Thoracic aorta (tissue), 2 donors: ENCODE measurements around the gene MCFD2. TPM values are rescaled to one million over a fixed set of nuclear protein-coding genes. Genes with fewer than 3 reads are reported as not detected.

Experiments used
- ATAC-seq: fragments of 150-250 bp; one replicate; pipeline ENCODE4 v1.8.0; 2017; ENCODE audit warnings: low read depth; ENCODE audit not compliant: insufficient number of reproducible peaks, low FRiP score
- DNase-seq: peaks from one replicate; pipeline ENCODE4 v3.0.0-alpha.2; 2020; ENCODE audit warnings: low spot score
- H3K27ac ChIP-seq, 2 donors: fragments of 200-600 bp; sonication (generic); 1 replicate in 1 of 2; 2 replicates in 1 of 2; pipeline ENCODE4 v1.5.1; 2016; ENCODE audit warnings: mild to moderate bottlenecking in 2 of 2, moderate library complexity in 2 of 2
- H3K27me3 ChIP-seq: fragments of 200-600 bp; sonication (generic); replicated peaks from 2 replicates; pipeline ENCODE4 v1.6.0; 2016; ENCODE audit warnings: mild to moderate bottlenecking; ENCODE audit not compliant: insufficient read depth
- H3K36me3 ChIP-seq: fragments of 200-600 bp; sonication (generic); one replicate; pipeline ENCODE4 v1.5.1; 2016
- H3K4me1 ChIP-seq, 2 donors: fragments of 200-600 bp; sonication (generic); 1 replicate in 1 of 2; 2 replicates in 1 of 2; pipeline versions ENCODE4 v1.5.1 to v1.6.0; 2016; ENCODE audit warnings: low read depth in 2 of 2, mild to moderate bottlenecking in 1 of 2; ENCODE audit not compliant: control insufficient read depth in 1 of 2
- H3K4me3 ChIP-seq: fragments of 200-600 bp; sonication (generic); 2 replicates; pipeline ENCODE4 v1.5.1; 2016; ENCODE audit warnings: mild to moderate bottlenecking
- H3K9me3 ChIP-seq: fragments of 200-600 bp; sonication (generic); 2 replicates; pipeline ENCODE4 v1.5.1; 2016
- total RNA-seq, 2 donors: library from RNA; depleted of rRNA; stranded (reverse); fragments of >200 nt; gene quantifications; one replicate each; pipeline versions ENCODE4 v1.1.0 to v1.2.3, GENCODE V29; 2016
- TF ChIP-seq, protein P1 (sequence below): fragments of 200-600 bp; sonication (generic); IDR thresholded peaks from one replicate; pipeline ENCODE4 v1.5.1; 2019; ENCODE audit warnings: antibody characterized with exemption

Gene MCFD2
- total RNA-seq, 2 donors from 2014 or later = 79.9 to 127 TPM

DNA sequence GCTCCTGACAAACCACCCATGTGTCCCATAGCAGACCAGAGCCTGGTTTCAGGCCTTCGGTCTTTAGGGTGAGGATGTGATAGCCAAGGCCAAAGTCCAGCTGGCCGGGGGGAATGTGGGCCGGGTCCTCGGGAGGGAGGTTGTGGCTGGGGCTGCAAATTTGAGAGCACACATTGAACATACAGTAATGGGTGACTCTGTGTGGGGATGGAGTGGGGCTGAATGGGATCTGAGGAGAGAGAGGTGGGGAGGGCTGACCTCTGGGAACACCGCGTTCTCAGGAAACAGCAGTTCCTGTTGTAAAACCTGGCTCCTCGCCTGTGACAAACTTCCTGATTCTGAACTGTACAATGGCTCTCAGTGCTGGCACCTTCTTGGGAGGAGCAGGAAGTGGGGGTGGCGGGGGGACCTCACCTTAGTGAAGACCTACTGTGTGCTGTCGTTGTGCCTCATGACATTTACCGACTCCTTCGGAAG is 48.8 kb downstream of the MCFD2 start:
- Histone ChIP-seq H3K36me3 (no peaks in the 10 kb centered on the region), H3K27me3 (no peaks in the 10 kb centered on the region), H3K4me3 (no peak overlapping the region), H3K4me1 (peaks cover 0 to 14% of the 10 kb centered on the region in 2 donors), H3K27ac (no peak overlapping the region), H3K9me3 (peaks cover 5% of the 10 kb centered on the region)
- TF ChIP-seq, protein P1, sequence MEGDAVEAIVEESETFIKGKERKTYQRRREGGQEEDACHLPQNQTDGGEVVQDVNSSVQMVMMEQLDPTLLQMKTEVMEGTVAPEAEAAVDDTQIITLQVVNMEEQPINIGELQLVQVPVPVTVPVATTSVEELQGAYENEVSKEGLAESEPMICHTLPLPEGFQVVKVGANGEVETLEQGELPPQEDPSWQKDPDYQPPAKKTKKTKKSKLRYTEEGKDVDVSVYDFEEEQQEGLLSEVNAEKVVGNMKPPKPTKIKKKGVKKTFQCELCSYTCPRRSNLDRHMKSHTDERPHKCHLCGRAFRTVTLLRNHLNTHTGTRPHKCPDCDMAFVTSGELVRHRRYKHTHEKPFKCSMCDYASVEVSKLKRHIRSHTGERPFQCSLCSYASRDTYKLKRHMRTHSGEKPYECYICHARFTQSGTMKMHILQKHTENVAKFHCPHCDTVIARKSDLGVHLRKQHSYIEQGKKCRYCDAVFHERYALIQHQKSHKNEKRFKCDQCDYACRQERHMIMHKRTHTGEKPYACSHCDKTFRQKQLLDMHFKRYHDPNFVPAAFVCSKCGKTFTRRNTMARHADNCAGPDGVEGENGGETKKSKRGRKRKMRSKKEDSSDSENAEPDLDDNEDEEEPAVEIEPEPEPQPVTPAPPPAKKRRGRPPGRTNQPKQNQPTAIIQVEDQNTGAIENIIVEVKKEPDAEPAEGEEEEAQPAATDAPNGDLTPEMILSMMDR = no peak
- DNase-seq (no peak), ATAC-seq (no peak)

DNA sequence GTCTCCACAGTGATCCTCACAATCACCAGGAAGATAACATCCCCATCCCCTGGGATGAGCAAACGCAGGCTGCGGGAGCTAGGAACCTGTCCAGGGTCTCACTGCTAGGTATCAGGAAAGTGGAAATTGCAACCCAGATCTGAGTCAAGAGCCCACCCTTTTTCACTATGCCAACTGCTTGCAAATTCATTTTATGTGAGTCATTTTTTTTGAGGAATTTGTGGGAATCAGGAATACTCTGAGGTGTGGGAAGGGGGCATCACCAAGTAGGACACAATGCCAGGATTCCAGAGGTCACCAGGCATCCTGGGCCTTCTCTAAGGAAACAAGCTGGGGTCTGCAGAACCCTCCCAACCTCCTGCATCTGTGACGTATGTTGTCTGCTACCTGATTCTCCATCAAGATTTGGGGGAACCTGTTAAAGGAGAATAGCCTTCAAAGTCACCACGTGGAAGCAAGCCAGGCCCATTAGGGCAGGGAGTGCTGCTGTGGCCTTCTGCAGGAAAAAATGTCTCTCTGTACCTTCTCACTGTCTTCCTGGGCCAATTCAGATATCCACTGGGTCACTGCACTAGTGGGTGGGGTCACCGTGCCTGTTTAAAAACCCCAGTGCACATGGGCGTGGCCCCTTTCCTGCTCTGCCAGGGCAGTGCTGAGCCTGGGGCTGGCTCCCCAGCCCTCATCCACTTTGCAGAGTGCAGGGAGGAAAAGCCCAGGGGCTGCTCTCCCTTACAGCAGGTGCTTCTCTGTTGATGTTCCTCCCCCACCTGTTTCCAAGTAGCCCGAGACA is 50.2 kb downstream of the MCFD2 start:
- Histone ChIP-seq H3K9me3 (peaks cover 5% of the 10 kb centered on the region), H3K36me3 (no peaks in the 10 kb centered on the region), H3K4me3 (no peak overlapping the region), H3K27me3 (no peaks in the 10 kb centered on the region), H3K4me1 (peaks cover 0 to 14% of the 10 kb centered on the region in 2 donors), H3K27ac (no peak overlapping the region)
- ATAC-seq = no peak
- no peak for DNase-seq
- TF ChIP-seq, protein P1 = no peak

DNA sequence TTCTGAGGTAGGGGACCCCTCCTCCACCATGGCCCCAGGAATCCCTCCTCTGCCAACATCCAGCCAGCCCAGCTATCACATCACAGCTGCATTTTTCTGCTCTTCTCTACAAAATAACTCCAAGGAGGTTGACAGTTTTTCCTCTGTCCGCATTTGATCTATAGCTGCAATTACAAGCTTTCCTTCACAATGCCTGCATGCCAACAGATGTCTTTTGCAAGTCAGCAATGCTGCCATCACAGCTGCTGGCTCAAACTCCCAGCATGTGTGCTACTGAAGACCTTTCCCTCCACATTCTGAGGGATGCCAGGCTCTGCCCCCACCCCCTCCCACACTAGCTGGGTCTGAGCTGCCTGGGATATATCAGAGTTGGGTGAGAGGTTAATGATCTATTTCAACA is 51.7 kb downstream of the MCFD2 start:
- TF ChIP-seq, protein P1 = no peak
- Histone ChIP-seq H3K36me3 (no peaks in the 10 kb centered on the region), H3K27me3 (no peaks in the 10 kb centered on the region), H3K4me3 (no peak overlapping the region), H3K9me3 (peaks cover 5% of the 10 kb centered on the region), H3K4me1 (peaks cover 3 to 23% of the 10 kb centered on the region in 2 donors), H3K27ac (no peak overlapping the region)
- no peak for DNase-seq
- ATAC-seq = no peak

DNA sequence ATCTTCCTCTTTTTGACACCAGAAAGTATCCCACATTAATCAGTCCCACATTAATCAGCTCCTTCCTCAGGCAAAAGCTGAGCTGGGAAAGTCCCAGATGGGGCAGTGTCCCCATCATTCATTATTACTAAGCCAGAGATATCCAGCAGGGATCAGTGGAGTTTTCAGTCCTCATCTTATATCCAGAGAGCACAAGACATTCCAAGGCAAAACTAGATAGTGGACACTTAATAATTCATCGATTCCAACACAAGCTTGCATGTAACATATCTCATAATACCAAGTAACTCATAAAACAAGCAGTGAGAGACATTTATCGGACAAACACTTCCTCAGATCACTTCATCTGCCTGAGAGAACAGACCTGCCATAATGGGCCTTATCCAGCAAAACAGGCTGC is 53.1 kb downstream of the MCFD2 start:
- TF ChIP-seq, protein P1 = no peak
- DNase-seq (no peak), ATAC-seq (no peak)
- no peak overlapping the region for H3K27ac ChIP-seq
- H3K4me3 ChIP-seq = no peak overlapping the region
- no peaks in the 10 kb centered on the region for H3K36me3 ChIP-seq
- H3K9me3 ChIP-seq = peaks cover 5% of the 10 kb centered on the region
- peaks cover 3 to 35% of the 10 kb centered on the region in 2 donors for H3K4me1 ChIP-seq
- no peaks in the 10 kb centered on the region for H3K27me3 ChIP-seq

DNA sequence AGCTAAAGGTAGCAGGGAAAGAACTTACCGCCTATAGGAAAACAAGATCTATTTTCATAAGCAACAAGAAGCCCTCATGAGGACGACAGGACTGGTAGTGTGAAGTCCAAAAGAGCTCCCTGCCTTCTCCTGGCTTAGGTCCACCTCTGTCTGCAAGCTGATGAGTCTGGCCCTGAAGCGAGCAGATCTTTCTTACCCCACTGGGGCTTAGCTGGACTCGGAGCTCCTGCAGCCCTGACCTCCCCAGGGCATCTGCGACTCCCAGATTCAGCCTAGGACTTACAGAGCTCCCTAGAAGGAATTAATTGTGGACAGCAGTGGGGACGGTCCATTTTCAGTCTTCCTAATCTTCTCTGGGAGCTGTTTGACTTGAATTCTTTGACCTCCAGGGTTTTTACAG is 53.7 kb downstream of the MCFD2 start:
- Histone ChIP-seq H3K4me3 (no peak overlapping the region), H3K36me3 (no peaks in the 10 kb centered on the region), H3K4me1 (peaks cover 3 to 29% of the 10 kb centered on the region in 2 donors), H3K9me3 (peaks cover 5% of the 10 kb centered on the region), H3K27ac (no peak overlapping the region), H3K27me3 (no peaks in the 10 kb centered on the region)
- ATAC-seq = no peak
- TF ChIP-seq, protein P1 = no peak
- DNase-seq = no peak
